ENCODE results near the gene RTN4R. TPM values are rescaled to one million over a fixed set of nuclear protein-coding genes. Genes with fewer than 3 reads are reported as not detected.

RTN4R gene
- total and polyA plus RNA-seq, 11 donors = 0.53 to 2.6 (median 1.4) TPM

- DNase-seq (no peak), ATAC-seq (peak in 1 of 4 donors; percentile 1)
- H3K27ac ChIP-seq = peak overlapping the region in 9 of 12 donors; percentile 47 to 72 (median 55)
- TF ChIP-seq POLR2A (IDR thresholded peaks at IDR 0.05) (no peak), CTCF (IDR thresholded peaks at IDR 0.05) (no peak)
- intact Hi-C loops (cut with DNase I) = loop anchor here in 1 of 10 donors (2.0 kb wide), 1 partner anchor 42 kb away; no protein-coding TSS in a partner anchor
- H3K4me3 ChIP-seq = peak overlapping the region in 9 of 12 donors; percentile 15 to 38 (median 24)
- H3K27me3 ChIP-seq = no peaks in the 10 kb centered on the region
- H3K36me3 ChIP-seq = no peaks in the 10 kb centered on the region
- H3K9me3 ChIP-seq = no peaks in the 10 kb centered on the region
- peaks cover 8 to 77% (median 56%) of the 10 kb centered on the region in 12 donors for H3K4me1 ChIP-seq
- WGBS, 4 donors = 51 to 67% (median 60%) methylated on average over 4 to 6 of the region's 6 CpGs
Measured at GRCh38 chr22:20243176-20243536, 25.0 kb downstream of the RTN4R start.

GRCh38 chr22:20242393-20243175 is 25.5 kb downstream of the RTN4R start:
- H3K9me3 ChIP-seq = no peaks in the 10 kb centered on the region
- 90 to 98% (median 95%) methylated on average over 37 to 42 of the region's 42 CpGs for WGBS, 4 donors
- ATAC-seq (no peak), DNase-seq (no peak)
- no peak overlapping the region for H3K4me3 ChIP-seq
- H3K27me3 ChIP-seq = no peaks in the 10 kb centered on the region
- intact Hi-C loops (cut with DNase I) = loop anchor here in 1 of 10 donors (2.0 kb wide), 1 partner anchor 42 kb away; no protein-coding TSS in a partner anchor
- H3K4me1 ChIP-seq = peaks cover 8 to 74% (median 57%) of the 10 kb centered on the region in 12 donors
- H3K36me3 ChIP-seq = no peaks in the 10 kb centered on the region
- TF ChIP-seq CTCF (IDR thresholded peaks at IDR 0.05) (no peak), POLR2A (IDR thresholded peaks at IDR 0.05) (no peak)
- H3K27ac ChIP-seq = peak overlapping the region in 3 of 12 donors; percentile 50 to 72 (median 68)

GRCh38 chr22:20241579-20242392 is 26.3 kb downstream of the RTN4R start:
- 95 to 97% (median 96%) methylated on average over 41 to 51 of the region's 51 CpGs for WGBS, 4 donors
- Histone ChIP-seq H3K4me1 (peaks cover 8 to 69% (median 57%) of the 10 kb centered on the region in 12 donors), H3K27ac (peak overlapping the region in 3 of 12 donors; percentile 61 to 90 (median 85)), H3K27me3 (no peaks in the 10 kb centered on the region), H3K36me3 (no peaks in the 10 kb centered on the region), H3K9me3 (no peaks in the 10 kb centered on the region), H3K4me3 (no peak overlapping the region)
- intact Hi-C loops (cut with DNase I) = loop anchor here in 3 of 10 donors (2.0 kb wide), 2 partner anchors 25 to 41 kb away; no protein-coding TSS in a partner anchor
- ATAC-seq (no peak), DNase-seq (no peak)
- no peak for TF ChIP-seq CTCF (IDR thresholded peaks at IDR 0.05)
- TF ChIP-seq POLR2A (IDR thresholded peaks at IDR 0.05) = no peak

- peak overlapping the region in 9 of 12 donors; percentile 27 to 90 (median 66) for H3K27ac ChIP-seq
- peaks cover 8 to 64% (median 56%) of the 10 kb centered on the region in 12 donors for H3K4me1 ChIP-seq
- WGBS, 4 donors = 70 to 100% (median 87%) methylated on average over 5 to 8 of the region's 8 CpGs
- no peaks in the 10 kb centered on the region for H3K9me3 ChIP-seq
- no peaks in the 10 kb centered on the region for H3K36me3 ChIP-seq
- TF ChIP-seq CTCF (IDR thresholded peaks at IDR 0.05) = no peak
- no peak for TF ChIP-seq POLR2A (IDR thresholded peaks at IDR 0.05)
- no peaks in the 10 kb centered on the region for H3K27me3 ChIP-seq
- H3K4me3 ChIP-seq = no peak overlapping the region
- DNase-seq (no peak), ATAC-seq (no peak)
- intact Hi-C loops (cut with DNase I) = loop anchor here in 2 of 10 donors (2.0 kb wide), 1 partner anchor 26 kb away; no protein-coding TSS in a partner anchor
Measured at GRCh38 chr22:20240900-20241299, 27.2 kb downstream of the RTN4R start.
